PC-3 (cell line): Measurements from ENCODE around the gene VANGL2.

Experiments
- CTCF ChIP-seq: fragments of 300-600 bp; sonication (generic); conservative IDR thresholded peaks from 2 replicates; pipeline ENCODE4 v1.5.1; 2017; ENCODE audit warnings: antibody characterized with exemption, low read depth, mild to moderate bottlenecking, low read length
- EZH2 ChIP-seq: fragments of 300-600 bp; sonication (generic); IDR thresholded peaks from one replicate; pipeline ENCODE4 v1.6.1; 2017; ENCODE audit warnings: antibody characterized with exemption, mild to moderate bottlenecking, low read length; ENCODE audit not compliant: unreplicated experiment

GRCh38 chr1:160363010-160363409 lies 37.4 kb upstream of the VANGL2 start:
- no peak for TF ChIP-seq CTCF
- TF ChIP-seq EZH2 = no peak
